ENCODE measurements around the gene NACA. TPM values are rescaled to one million over a fixed set of nuclear protein-coding genes. Genes with fewer than 3 reads are reported as not detected.

Gene NACA
- total RNA-seq, 1 donor from 2014 or later, result 1,274 TPM

DNA sequence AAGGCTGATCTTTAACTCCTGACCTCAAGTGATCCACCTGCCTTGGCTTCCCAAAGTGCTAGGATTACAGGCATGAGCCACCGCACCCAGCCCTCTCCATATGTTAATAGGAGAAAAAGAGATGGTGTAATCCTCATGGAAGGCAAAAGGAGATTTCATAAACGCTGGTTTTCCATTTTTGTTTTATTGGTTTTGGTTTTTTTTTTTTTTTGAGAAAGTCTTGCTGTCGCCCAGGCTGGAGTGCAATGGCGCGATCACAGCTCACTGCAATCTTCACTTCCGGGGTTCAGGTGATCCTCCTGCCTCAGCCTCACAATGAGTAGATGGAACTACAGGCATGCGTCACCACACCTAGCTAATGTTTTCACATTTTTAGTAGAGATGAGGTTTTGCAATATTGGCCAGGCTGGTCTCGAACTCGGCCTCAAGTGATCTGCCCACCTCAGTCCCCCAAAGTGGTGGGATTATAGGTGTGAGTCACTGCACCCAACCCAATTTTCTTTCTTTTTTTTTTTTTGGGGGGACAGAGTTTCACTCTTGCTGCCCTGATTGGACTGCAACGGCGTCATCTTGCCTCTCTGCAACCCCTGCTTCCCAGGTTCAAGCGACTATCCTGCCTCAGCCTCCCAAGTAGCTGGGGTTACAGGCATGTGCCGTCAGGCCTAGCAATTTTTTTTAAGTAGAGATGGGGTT lies 45.1 kb downstream of the NACA start:
- intact Hi-C loops (cut with DNase I), result no loop called here
- H3K9me3 ChIP-seq, result no peaks in the 10 kb centered on the region
- peaks cover 93% of the 10 kb centered on the region for H3K4me1 ChIP-seq

GRCh38 chr12:56678852-56679251 lies 46.2 kb downstream of the NACA start:
- Histone ChIP-seq H3K9me3 (no peaks in the 10 kb centered on the region), H3K27ac (no peak overlapping the region), H3K4me3 (no peak overlapping the region), H3K4me1 (peaks cover 83% of the 10 kb centered on the region), H3K27me3 (no peaks in the 10 kb centered on the region), H3K36me3 (peaks cover 0 to 11% of the 10 kb centered on the region in 2 donors)
- TF ChIP-seq POLR2AphosphoS5 (IDR thresholded peaks at IDR 0.05; ENCODE audit: insufficient read depth in 1 of 2, low read depth in 1 of 2) (no peak), CTCF (IDR thresholded peaks at IDR 0.05) (no peak), POLR2A (IDR thresholded peaks at IDR 0.05) (no peak)
- DNase-seq (ENCODE audit: extremely low spot score in 2 of 2), result no peak
- intact Hi-C loops (cut with DNase I), result no loop called here

More for the DNA sequence above, 45.1 kb downstream of the NACA start:
- no peaks in the 10 kb centered on the region for H3K27me3 ChIP-seq
- TF ChIP-seq POLR2A (IDR thresholded peaks at IDR 0.05), result no peak
- no peak for TF ChIP-seq POLR2AphosphoS5 (IDR thresholded peaks at IDR 0.05; ENCODE audit: insufficient read depth in 1 of 2, low read depth in 1 of 2)
- no peak for TF ChIP-seq CTCF (IDR thresholded peaks at IDR 0.05)
- no peak overlapping the region for H3K27ac ChIP-seq
- peaks cover 0 to 11% of the 10 kb centered on the region in 2 donors for H3K36me3 ChIP-seq
- H3K4me3 ChIP-seq, result no peak overlapping the region
- no peak for DNase-seq (ENCODE audit: extremely low spot score in 2 of 2)

DNA sequence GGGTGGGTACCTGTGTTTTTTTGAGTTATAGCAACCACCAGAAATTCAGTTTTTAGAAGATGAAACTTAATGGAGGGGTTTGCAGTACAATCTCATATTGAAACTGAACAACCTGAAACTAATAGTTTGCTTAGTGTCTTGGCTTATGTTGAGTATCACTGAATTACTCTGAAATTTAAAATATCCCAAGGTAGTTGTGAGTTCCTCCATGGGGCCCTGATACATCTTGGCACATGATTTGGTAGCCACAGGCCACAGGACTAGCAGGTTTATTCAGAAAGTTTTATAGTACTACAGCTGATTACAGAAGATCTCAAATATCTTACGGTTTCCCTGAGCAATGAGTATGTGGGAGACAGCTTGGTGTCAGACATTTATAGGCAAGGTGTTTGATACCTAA lies 47.4 kb downstream of the NACA start:
- Histone ChIP-seq H3K36me3 (peaks cover 0 to 11% of the 10 kb centered on the region in 2 donors), H3K9me3 (no peaks in the 10 kb centered on the region), H3K27me3 (no peaks in the 10 kb centered on the region), H3K4me1 (peaks cover 74% of the 10 kb centered on the region), H3K27ac (no peak overlapping the region), H3K4me3 (no peak overlapping the region)
- no peak for DNase-seq (ENCODE audit: extremely low spot score in 2 of 2)
- intact Hi-C loops (cut with DNase I), result no loop called here
- TF ChIP-seq POLR2AphosphoS5 (IDR thresholded peaks at IDR 0.05; ENCODE audit: insufficient read depth in 1 of 2, low read depth in 1 of 2) (no peak), CTCF (IDR thresholded peaks at IDR 0.05) (no peak), POLR2A (IDR thresholded peaks at IDR 0.05) (no peak)

GRCh38 chr12:56676851-56677580 lies 48.1 kb downstream of the NACA start:
- no peak for DNase-seq (ENCODE audit: extremely low spot score in 2 of 2)
- Histone ChIP-seq H3K27me3 (no peaks in the 10 kb centered on the region), H3K9me3 (no peaks in the 10 kb centered on the region), H3K27ac (no peak overlapping the region), H3K4me3 (no peak overlapping the region), H3K36me3 (peaks cover 0 to 17% of the 10 kb centered on the region in 2 donors), H3K4me1 (peaks cover 74% of the 10 kb centered on the region)
- TF ChIP-seq CTCF (IDR thresholded peaks at IDR 0.05) (no peak), POLR2AphosphoS5 (IDR thresholded peaks at IDR 0.05; ENCODE audit: insufficient read depth in 1 of 2, low read depth in 1 of 2) (no peak), POLR2A (IDR thresholded peaks at IDR 0.05) (no peak)
- intact Hi-C loops (cut with DNase I), result no loop called here

DNA sequence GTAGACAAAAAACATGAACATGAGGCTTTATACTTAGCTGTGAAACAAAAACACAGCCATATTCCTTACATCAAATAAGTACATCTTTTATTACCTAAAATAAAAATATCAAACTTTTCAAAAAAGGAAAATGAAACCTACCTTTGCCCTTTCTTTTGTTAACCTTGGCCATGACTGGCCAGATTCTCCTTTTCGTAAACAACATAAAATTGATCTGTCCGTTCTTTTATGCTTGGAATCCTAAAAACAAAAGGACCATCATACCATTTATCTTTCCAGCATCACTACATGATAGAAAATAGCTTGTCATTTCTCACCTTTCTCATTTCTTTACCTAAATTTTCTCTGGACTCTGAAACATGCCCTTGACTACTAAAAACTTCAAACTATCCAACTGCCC lies 53.5 kb downstream of the NACA start:
- H3K36me3 ChIP-seq, result peaks cover 0 to 56% of the 10 kb centered on the region in 2 donors
- no peak overlapping the region for H3K27ac ChIP-seq
- H3K4me1 ChIP-seq, result peaks cover 23% of the 10 kb centered on the region
- intact Hi-C loops (cut with DNase I), result no loop called here
- H3K4me3 ChIP-seq, result no peak overlapping the region
- H3K27me3 ChIP-seq, result no peaks in the 10 kb centered on the region
- H3K9me3 ChIP-seq, result no peaks in the 10 kb centered on the region
- DNase-seq (ENCODE audit: extremely low spot score in 2 of 2), result no peak
- no peak for TF ChIP-seq POLR2AphosphoS5 (IDR thresholded peaks at IDR 0.05; ENCODE audit: insufficient read depth in 1 of 2, low read depth in 1 of 2)
- TF ChIP-seq POLR2A (IDR thresholded peaks at IDR 0.05), result no peak
- TF ChIP-seq CTCF (IDR thresholded peaks at IDR 0.05), result no peak

Measured in vagina (tissue), 2 donors.